Endodermal cell (in vitro differentiated cells): ENCODE measurements around the gene DLX1. TPM values are rescaled to one million over a fixed set of nuclear protein-coding genes. Genes with fewer than 3 reads are reported as not detected.

ENCODE experiments used
- DNase-seq: peaks from one replicate; pipeline ENCODE4 v3.0.0-alpha.2; 2017
- H3K27ac ChIP-seq: 2 replicates; pipeline ENCODE4 v1.5.1; 2013; ENCODE audit warnings: mild to moderate bottlenecking, low read depth, low read length, moderate library complexity
- H3K27me3 ChIP-seq: 2 replicates; pipeline ENCODE4 v1.6.1; 2013; ENCODE audit warnings: mild to moderate bottlenecking, low read length, moderate library complexity; ENCODE audit not compliant: insufficient read depth, control insufficient read depth, poor library complexity, severe bottlenecking
- H3K36me3 ChIP-seq: 2 replicates; pipeline ENCODE4 v1.7.0; 2013; ENCODE audit warnings: mild to moderate bottlenecking, low read length, moderate library complexity; ENCODE audit not compliant: control insufficient read depth, insufficient read depth
- H3K4me1 ChIP-seq: one replicate; pipeline ENCODE4 v1.7.0; 2013; ENCODE audit warnings: low read length; ENCODE audit not compliant: control insufficient read depth, insufficient read depth
- H3K4me3 ChIP-seq: 2 replicates; pipeline ENCODE4 v1.5.1; 2013; ENCODE audit warnings: mild to moderate bottlenecking, low read length, moderate library complexity
- H3K9ac ChIP-seq: 2 replicates; pipeline ENCODE4 v1.6.1; 2013; ENCODE audit warnings: mild to moderate bottlenecking, low read length, moderate library complexity; ENCODE audit not compliant: poor library complexity, severe bottlenecking; ENCODE audit errors: extremely low read depth
- H3K9me3 ChIP-seq: 2 replicates; pipeline ENCODE4 v1.6.1; 2013; ENCODE audit warnings: mild to moderate bottlenecking, low read length, moderate library complexity; ENCODE audit not compliant: control insufficient read depth
- H3K27ac Mint-ChIP-seq: 2 replicates; pipeline ENCODE4 v1.8.0; 2020; ENCODE audit warnings: mixed read lengths
- H3K27me3 Mint-ChIP-seq: 2 replicates; pipeline ENCODE4 v1.8.0; 2021; ENCODE audit warnings: mild to moderate bottlenecking, mixed read lengths; ENCODE audit not compliant: insufficient read depth
- H3K36me3 Mint-ChIP-seq: 2 replicates; pipeline ENCODE4 v1.8.0; 2020; ENCODE audit warnings: low read depth, mixed read lengths
- H3K4me1 Mint-ChIP-seq: 2 replicates; pipeline ENCODE4 v1.8.0; 2020; ENCODE audit warnings: mixed read lengths
- H3K4me3 Mint-ChIP-seq: 2 replicates; pipeline ENCODE4 v1.8.0; 2020; ENCODE audit warnings: mild to moderate bottlenecking, moderate library complexity, mixed read lengths
- H3K9me3 Mint-ChIP-seq: 2 replicates; pipeline ENCODE4 v1.8.0; 2020; ENCODE audit warnings: mild to moderate bottlenecking, mixed read lengths
- CTCF ChIP-seq: fragments of 200-600 bp; sonication (generic); conservative IDR thresholded peaks from 2 replicates; pipeline ENCODE4 v1.5.0; 2021; ENCODE audit warnings: antibody characterized with exemption, mild to moderate bottlenecking
- WGBS, 2 experiments: methylation state at CpG; one replicate each; pipeline versions ENCODE4 v1.1.5 to v1.1.7; 2013; ENCODE audit warnings: missing lambda C conversion rate in 2 of 2, mixed read lengths in 1 of 2; ENCODE audit not compliant: insufficient coverage in 1 of 2, insufficient read length in 1 of 2; 5-methylcytosine and 5-hydroxymethylcytosine counted together
- total RNA-seq, 2 donors: library from RNA; stranded (reverse); fragmentation: NEBNext Ultra II Directional in 1 of 2; extraction: Animal tissue kit (Norgen Biotek cat#: 25700) in 1 of 2; gene quantifications; 2 replicates in 1 of 2; 3 replicates in 1 of 2; pipeline ENCODE4 v1.2.1, GENCODE V29; 2021

DLX1 gene
- total RNA-seq, 2 donors from 2014 or later: not detected

- H3K27me3 Mint-ChIP-seq: no peaks in the 10 kb centered on the region
- H3K27ac Mint-ChIP-seq: no peak overlapping the region
- Histone ChIP-seq H3K27me3 (no peaks in the 10 kb centered on the region), H3K9ac (no peak overlapping the region), H3K36me3 (no peaks in the 10 kb centered on the region), H3K9me3 (no peaks in the 10 kb centered on the region), H3K4me1 (no peaks in the 10 kb centered on the region), H3K4me3 (no peak overlapping the region), H3K27ac (no peak overlapping the region)
- no peak for DNase-seq
- H3K4me1 Mint-ChIP-seq: no peaks in the 10 kb centered on the region
- H3K36me3 Mint-ChIP-seq: no peaks in the 10 kb centered on the region
- H3K4me3 Mint-ChIP-seq: no peak overlapping the region
- TF ChIP-seq CTCF: no peak
- H3K9me3 Mint-ChIP-seq: no peaks in the 10 kb centered on the region
- 91 to 100% methylated on average over 1 of the region's 1 CpG for WGBS, 2 experiments
Observed at GRCh38 chr2:172062402-172063004, 22.8 kb upstream of the DLX1 start.

- H3K36me3 ChIP-seq: no peaks in the 10 kb centered on the region
- no peak for TF ChIP-seq CTCF
- no peaks in the 10 kb centered on the region for H3K36me3 Mint-ChIP-seq
- no peak for DNase-seq
- no peaks in the 10 kb centered on the region for H3K9me3 Mint-ChIP-seq
- 76 to 90% methylated on average over 4 to 9 of the region's 9 CpGs for WGBS, 2 experiments
- no peak overlapping the region for H3K9ac ChIP-seq
- no peaks in the 10 kb centered on the region for H3K9me3 ChIP-seq
- no peak overlapping the region for H3K4me3 Mint-ChIP-seq
- no peak overlapping the region for H3K4me3 ChIP-seq
- peak overlapping the region; percentile 44 for H3K27ac ChIP-seq
- no peaks in the 10 kb centered on the region for H3K4me1 Mint-ChIP-seq
- H3K27ac Mint-ChIP-seq: no peak overlapping the region
- H3K27me3 ChIP-seq: no peaks in the 10 kb centered on the region
- H3K27me3 Mint-ChIP-seq: no peaks in the 10 kb centered on the region
- no peaks in the 10 kb centered on the region for H3K4me1 ChIP-seq
Observed at GRCh38 chr2:172063446-172063845, 21.9 kb upstream of the DLX1 start.

- Histone ChIP-seq H3K36me3 (no peaks in the 10 kb centered on the region), H3K27me3 (no peaks in the 10 kb centered on the region), H3K27ac (no peak overlapping the region), H3K9me3 (no peaks in the 10 kb centered on the region), H3K9ac (no peak overlapping the region), H3K4me1 (no peaks in the 10 kb centered on the region), H3K4me3 (no peak overlapping the region)
- H3K4me3 Mint-ChIP-seq: no peak overlapping the region
- DNase-seq: no peak
- no peak overlapping the region for H3K27ac Mint-ChIP-seq
- H3K4me1 Mint-ChIP-seq: no peaks in the 10 kb centered on the region
- H3K9me3 Mint-ChIP-seq: no peaks in the 10 kb centered on the region
- WGBS, 2 experiments: 83 to 85% methylated on average over 4 of the region's 4 CpGs
- no peak for TF ChIP-seq CTCF
- H3K27me3 Mint-ChIP-seq: no peaks in the 10 kb centered on the region
- peaks cover 3% of the 10 kb centered on the region for H3K36me3 Mint-ChIP-seq
Observed at GRCh38 chr2:172065111-172065510, 20.2 kb upstream of the DLX1 start.
